GM12878 (cell line): Measurements from ENCODE around the gene CES4A. TPM values are rescaled to one million over a fixed set of nuclear protein-coding genes. Genes with fewer than 3 reads are reported as not detected.

Experiments used
- ATAC-seq: fragments of 200-7000 bp; cut with Tn5 transposase; 3 replicates; pipeline ENCODE4 v1.9.1; 2020; ENCODE audit warnings: mild to moderate bottlenecking, moderate library complexity
- BruUV-seq: library from RNA; stranded (reverse); fragments of 400-500 nt; replicated peaks from 2 replicates; lab custom pipeline; 2021; lab: Mats Ljungman, UMichigan
- CTCF ChIA-PET: fragments of 300-600 bp; sonication (Branson Sonifier 250); formaldehyde crosslinking; extraction: SDS; loops from one replicate; lab custom pipeline; 2021; ENCODE audit warnings: inconsistent platforms; lab: Yijun Ruan, JAX
- POLR2A ChIA-PET: fragments of 350-600 bp; formaldehyde crosslinking; extraction: SDS; loops from one replicate; lab custom pipeline; 2021; ENCODE audit warnings: inconsistent platforms; lab: Charles Lee
- RAD21 ChIA-PET: fragments of 300-600 bp; sonication (Branson Sonifier 250); formaldehyde crosslinking; loops from one replicate; lab custom pipeline; 2023; ENCODE audit warnings: antibody characterized with exemption; ENCODE audit not compliant: unreplicated experiment; lab: Charles Lee
- SMC1A ChIA-PET: fragments of 300-600 bp; sonication (Branson Sonifier 250); formaldehyde crosslinking; loops from one replicate; lab custom pipeline; 2023; ENCODE audit not compliant: unreplicated experiment, uncharacterized antibody; lab: Charles Lee
- DNase-seq: peaks from one replicate; pipeline ENCODE4 v3.0.0-alpha.2; 2011; ENCODE audit warnings: low read depth, low spot score
- FAIRE-seq: peaks from 3 replicates; lab custom pipeline; 2011; peaks lifted over from hg19 to GRCh38; lab: Jason Lieb, UNC
- H2AFZ ChIP-seq: 2 replicates; pipeline ENCODE4 v1.6.0; 2011; ENCODE audit warnings: low read depth, low read length, control low read depth; ENCODE audit not compliant: control insufficient read depth
- H3K27ac ChIP-seq: 2 replicates; pipeline ENCODE4 v1.5.1; 2011; ENCODE audit warnings: control low read depth; ENCODE audit not compliant: control insufficient read depth, insufficient read depth
- H3K27me3 ChIP-seq, 2 experiments: replicated peaks in 1 of 2; 2 replicates each; pipeline versions ENCODE4 v1.6.0 to v1.6.1; 2011; ENCODE audit warnings: low read length in 1 of 2; ENCODE audit not compliant: control insufficient read depth in 2 of 2, insufficient read depth in 2 of 2
- H3K36me3 ChIP-seq, 2 experiments: 2 replicates each; pipeline ENCODE4 v1.5.1; 2011; ENCODE audit warnings: low read length in 1 of 2; ENCODE audit not compliant: control insufficient read depth in 2 of 2, insufficient read depth in 2 of 2
- H3K4me1 ChIP-seq: 2 replicates; pipeline ENCODE4 v1.6.1; 2011; ENCODE audit warnings: mild to moderate bottlenecking, low read length, moderate library complexity, mixed read lengths; ENCODE audit not compliant: control insufficient read depth, insufficient read depth
- H3K4me2 ChIP-seq: 2 replicates; pipeline ENCODE4 v1.6.0; 2011; ENCODE audit warnings: control low read depth; ENCODE audit not compliant: control insufficient read depth, insufficient read depth
- H3K4me3 ChIP-seq: fragments of 200-600 bp; sonication (generic); 2 replicates; pipeline ENCODE4 v1.5.1; 2016
- H3K79me2 ChIP-seq: 2 replicates; pipeline ENCODE4 v1.6.0; 2011; ENCODE audit warnings: low read length; ENCODE audit not compliant: control insufficient read depth, insufficient read depth
- H3K9ac ChIP-seq: 2 replicates; pipeline ENCODE4 v1.8.0; 2011; ENCODE audit warnings: low read length, control low read depth, mixed read lengths; ENCODE audit not compliant: control insufficient read depth, insufficient read depth
- H3K9me3 ChIP-seq: replicated peaks from 3 replicates; pipeline ENCODE4 v1.5.1; 2011; ENCODE audit warnings: mild to moderate bottlenecking, low read length; ENCODE audit not compliant: control insufficient read depth, insufficient read depth
- H4K20me1 ChIP-seq: 2 replicates; pipeline ENCODE4 v1.6.0; 2011; ENCODE audit not compliant: control insufficient read depth, insufficient read depth
- BHLHE40 ChIP-seq, 2 experiments: fragments of 450-650 bp in 1 of 2; IDR thresholded peaks; 2 replicates each; pipeline ENCODE4 v1.6.1; 2011 to 2017; ENCODE audit warnings: low read depth in 2 of 2, borderline replicate concordance in 1 of 2, improper control_type of control experiment in 1 of 2, low read length in 1 of 2, mild to moderate bottlenecking in 1 of 2
- DPF2 ChIP-seq: fragments of 450-650 bp; IDR thresholded peaks from 2 replicates; pipeline ENCODE4 v1.6.1; 2017; ENCODE audit warnings: mild to moderate bottlenecking
- EGR1 ChIP-seq, 2 experiments: IDR thresholded peaks; 1 replicate in 1 of 2; 2 replicates in 1 of 2; pipeline ENCODE4 v1.6.1; 2011 to 2012; ENCODE audit warnings: low read depth in 2 of 2, low read length in 2 of 2, borderline replicate concordance in 1 of 2, mild to moderate bottlenecking in 1 of 2, moderate library complexity in 1 of 2
- FOS ChIP-seq: IDR thresholded peaks from 3 replicates; pipeline ENCODE4 v1.6.1; 2011; ENCODE audit warnings: borderline replicate concordance; ENCODE audit not compliant: insufficient read length; ENCODE audit errors: extremely low read depth
- GABPA ChIP-seq: IDR thresholded peaks from 2 replicates; pipeline ENCODE4 v1.6.1; 2014; ENCODE audit warnings: antibody characterized with exemption, low read depth, mild to moderate bottlenecking, inconsistent platforms
- GATAD2B ChIP-seq: fragments of 450-650 bp; conservative IDR thresholded peaks from 2 replicates; pipeline ENCODE4 v1.6.1; 2017; ENCODE audit warnings: low read depth, mild to moderate bottlenecking, moderate library complexity
- HDGF ChIP-seq: fragments of 450-650 bp; IDR thresholded peaks from 2 replicates; pipeline ENCODE4 v1.6.1; 2016; ENCODE audit warnings: antibody characterized with exemption
- IKZF1 ChIP-seq: fragments of 450-650 bp; conservative IDR thresholded peaks from 2 replicates; pipeline ENCODE4 v1.6.1; 2017; ENCODE audit warnings: antibody characterized with exemption, mild to moderate bottlenecking
- LARP7 ChIP-seq: fragments of 450-650 bp; IDR thresholded peaks from 2 replicates; pipeline ENCODE4 v1.6.1; 2017; ENCODE audit warnings: mild to moderate bottlenecking
- MEF2B ChIP-seq: fragments of 450-650 bp; IDR thresholded peaks from 2 replicates; pipeline ENCODE4 v1.6.1; 2018; ENCODE audit warnings: mild to moderate bottlenecking, moderate library complexity; ENCODE audit not compliant: partially characterized antibody, poor library complexity, severe bottlenecking
- NFYB ChIP-seq: IDR thresholded peaks from 2 replicates; pipeline ENCODE4 v1.6.1; 2011; ENCODE audit warnings: low read depth, mild to moderate bottlenecking, low read length, improper control_type of control experiment, moderate library complexity; ENCODE audit not compliant: insufficient read depth
- NR2C1 ChIP-seq: fragments of 450-650 bp; IDR thresholded peaks from 2 replicates; pipeline ENCODE4 v1.6.1; 2017; ENCODE audit warnings: antibody characterized with exemption, mild to moderate bottlenecking, moderate library complexity
- POLR2A ChIP-seq: IDR thresholded peaks from 2 replicates; pipeline ENCODE4 v1.6.1; 2011; ENCODE audit warnings: low read depth, mild to moderate bottlenecking, low read length
- RAD21 ChIP-seq: IDR thresholded peaks from 2 replicates; pipeline ENCODE4 v1.6.1; 2011; ENCODE audit warnings: mild to moderate bottlenecking, low read depth, low read length, moderate library complexity; ENCODE audit not compliant: insufficient read depth
- SIN3A ChIP-seq: IDR thresholded peaks from 2 replicates; pipeline ENCODE4 v1.6.1; 2012; ENCODE audit warnings: low read depth, low read length, improper control_type of control experiment
- SMARCA5 ChIP-seq: fragments of 450-650 bp; IDR thresholded peaks from 2 replicates; pipeline ENCODE4 v1.6.1; 2017; ENCODE audit warnings: mild to moderate bottlenecking
- SREBF2 ChIP-seq: IDR thresholded peaks from 2 replicates; pipeline ENCODE4 v1.6.1; 2012; ENCODE audit warnings: mild to moderate bottlenecking, low read length
- TBL1XR1 ChIP-seq: IDR thresholded peaks from 2 replicates; pipeline ENCODE4 v1.6.1; 2012; ENCODE audit warnings: low read depth, low read length, improper control_type of control experiment
- TCF12 ChIP-seq: IDR thresholded peaks from 2 replicates; pipeline ENCODE4 v1.6.1; 2011; ENCODE audit warnings: low read depth, mild to moderate bottlenecking, low read length
- ZNF217 ChIP-seq: fragments of 450-650 bp; IDR thresholded peaks from 2 replicates; pipeline ENCODE4 v1.6.1; 2017; ENCODE audit warnings: antibody characterized with exemption, mild to moderate bottlenecking
- ZNF24 ChIP-seq: fragments of 450-650 bp; IDR thresholded peaks from 2 replicates; pipeline ENCODE4 v1.6.1; 2017; ENCODE audit warnings: antibody characterized with exemption, mild to moderate bottlenecking
- ZNF274 ChIP-seq: IDR thresholded peaks from one replicate; pipeline ENCODE4 v1.8.0; 2011; ENCODE audit not compliant: insufficient read length, insufficient read depth
- WGBS: methylation state at CpG from one replicate; pipeline ENCODE4 v1.1.6; 2016; ENCODE audit warnings: low lambda C conversion rate; ENCODE audit not compliant: insufficient replicate concordance, insufficient coverage; ENCODE audit errors: missing lambda C conversion rate; 5-methylcytosine and 5-hydroxymethylcytosine counted together
- in situ Hi-C: fragments of 300-500 bp; cut with MboI; formaldehyde crosslinking; loops from 9 replicates; pipeline ENCODE4 v1.14.3; 2018; ENCODE audit warnings: mixed read lengths
- intact Hi-C: fragments of 100-400 bp; cut with micrococcal nuclease; formaldehyde crosslinking; loops from one replicate; pipeline ENCODE4 v1.14.2; 2022; ENCODE audit not compliant: unreplicated experiment
- polyA plus RNA-seq, 11 experiments: library from polyadenylated mRNA; depleted of rRNA in 4 of 11; unstranded in 6 of 11; stranded (reverse) in 5 of 11; fragments of >200 nt; fragmentation: Nextera tagmentation in 4 of 11; fragmentation: Illumina TruSeq in 1 of 11; extraction: Ambion mirVana in 4 of 11; extraction: Trizol in 1 of 11; gene quantifications; 1 replicate in 1 of 11; 2 replicates in 10 of 11; pipeline versions ENCODE4 v1.2.1 to v1.2.3, GENCODE V29; 2011 to 2016; ENCODE audit warnings: inconsistent platforms in 2 of 11, missing spikeins in 2 of 11, low read depth in 1 of 11
- total RNA-seq, 4 experiments: library from RNA; depleted of rRNA in 3 of 4; stranded (reverse); fragments of >200 nt in 3 of 4; fragmentation: Illumina TruSeq in 1 of 4; extraction: Trizol in 1 of 4; gene quantifications; 2 replicates each; pipeline versions ENCODE4 v1.2.1 to v1.2.3, GENCODE V29; 2013 to 2021
- TF ChIP-seq, protein P1 (sequence below): fragments of 450-650 bp; conservative IDR thresholded peaks from 2 replicates; pipeline ENCODE4 v1.6.1; 2017; ENCODE audit warnings: mild to moderate bottlenecking, moderate library complexity

Gene CES4A
- total and polyA plus RNA-seq, 10 of the 15 experiments (the other 5 are each of a cell fraction or from before 2014, with no cell fraction given): 0.05 to 5.0 (median 2.1) TPM

DNA sequence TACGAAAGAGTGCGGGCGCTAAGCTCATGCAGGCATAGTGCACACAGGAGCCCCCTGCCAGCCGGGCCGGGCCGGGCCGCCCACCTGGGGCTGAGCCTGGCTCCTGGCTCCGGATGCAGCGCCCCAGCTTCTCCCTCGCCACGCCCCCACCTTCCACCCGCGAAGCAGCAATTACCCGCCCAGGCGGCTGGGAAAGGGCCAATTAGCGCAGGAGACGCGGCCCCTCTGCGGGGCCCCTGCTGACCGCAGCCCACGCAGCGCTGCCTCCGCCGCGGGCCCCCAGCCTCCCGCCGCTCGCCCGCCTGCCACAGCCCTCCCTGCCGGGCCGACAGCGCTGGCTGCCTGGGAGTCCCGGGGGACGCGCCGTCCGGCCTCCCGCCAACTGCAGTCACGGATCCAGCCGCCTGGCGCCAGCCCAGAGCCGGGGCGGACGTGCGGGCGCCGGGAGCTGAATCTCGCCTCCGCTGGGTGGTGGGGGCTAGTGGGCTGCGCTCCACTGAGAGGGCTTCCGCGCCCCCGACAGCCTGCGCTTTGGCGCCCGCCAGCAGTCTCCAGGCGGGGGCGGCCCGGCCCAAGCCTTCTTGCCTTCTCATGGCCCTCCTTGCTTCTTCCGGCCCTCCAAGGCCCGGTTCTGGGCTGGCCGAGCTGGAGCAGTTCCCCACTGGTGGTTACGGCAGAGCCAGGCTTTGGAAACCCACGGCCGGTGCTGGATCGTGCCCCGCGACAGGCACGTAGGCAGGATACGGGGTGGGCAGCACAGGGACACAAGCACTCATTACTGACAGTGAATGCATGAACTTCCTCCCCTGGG lies 25.6 kb downstream of the CES4A start:
- SMC1A ChIA-PET: interaction anchor here (0.6 to 2.5 kb wide), 9 partner anchors 10 to 145 kb away, joined by 3 to 12 read pairs (median 4); no protein-coding TSS in a partner anchor
- Histone ChIP-seq H3K27me3 (peaks cover 0 to 2% of the 10 kb centered on the region in 2 experiments; a peak in 3 of 4 replicates), H3K79me2 (no peaks in the 10 kb centered on the region), H3K9ac (peak overlapping the region; percentile 28), H3K4me1 (peaks cover 13% of the 10 kb centered on the region; the same call in 1 of the 2 replicates), H2AFZ (peak overlapping the region; percentile 78), H4K20me1 (no peaks in the 10 kb centered on the region), H3K36me3 (no peaks in the 10 kb centered on the region), H3K4me2 (peak overlapping the region; percentile 88), H3K27ac (no peak overlapping the region), H3K4me3 (peak overlapping the region; percentile 68), H3K9me3 (no peaks in the 10 kb centered on the region)
- no peak for FAIRE-seq
- 3% methylated on average over 70 of the region's 70 CpGs for WGBS
- intact Hi-C loops: loop anchor here (5.0 to 10.0 kb wide), 2 partner anchors 37 to 59 kb away; no protein-coding TSS in a partner anchor
- no TSS peak for BruUV-seq
- RAD21 ChIA-PET: interaction anchor here (0.7 to 1.8 kb wide), 9 partner anchors 14 to 144 kb away, joined by 3 to 8 read pairs (median 3); no protein-coding TSS in a partner anchor
- no peak for DNase-seq
- CTCF ChIA-PET: interaction anchor here (1.1 to 12.3 kb wide), 10 partner anchors 30 to 142 kb away, joined by 3 to 205 read pairs (median 4); no protein-coding TSS in a partner anchor
- peak; percentile 75 for ATAC-seq
- in situ Hi-C loops: no loop called here
- POLR2A ChIA-PET: interaction anchor here (0.6 to 2.1 kb wide), 4 partner anchors 15 to 172 kb away, joined by 3 to 7 read pairs (median 4); partner anchors contain the start of gene CBFB
- TF ChIP-seq FOS (no peak), ZNF274 (no peak), EGR1 (IDR thresholded peaks at IDR 0.05; ENCODE audit: borderline replicate concordance in 1 of 2, low read depth in 2 of 2, low read length in 2 of 2) (peak in 1 of 2 experiments; percentile 58; a peak in 1 of 3 replicates), ZNF24 (0 out of 2 replicates have a peak, but pooled peaks have one; percentile 41), NR2C1 (no peak), HDGF (no peak), TCF12 (0 out of 2 replicates have a peak, but pooled peaks have one; percentile 6), NFYB (no peak), LARP7 (peak; percentile 82), IKZF1 (peak; percentile 94), DPF2 (peak; percentile 87; the same call in 1 of the 2 replicates), POLR2A (0 out of 2 replicates have a peak, but pooled peaks have one; percentile 33), BHLHE40 (IDR thresholded peaks at IDR 0.05; ENCODE audit: borderline replicate concordance in 1 of 2, low read depth in 2 of 2, low read length in 1 of 2) (peak in 1 of 2 experiments; percentile 70; a peak in 2 of 4 replicates), GABPA (no peak), TBL1XR1 (no peak), ZNF217 (0 out of 2 replicates have a peak, but pooled peaks have one; percentile 33), GATAD2B (peak; percentile 94), SREBF2 (no peak), SIN3A (no peak), SMARCA5 (peak; percentile 25; the same call in 1 of the 2 replicates), RAD21 (0 out of 2 replicates have a peak, but pooled peaks have one; percentile 7), MEF2B (peak; percentile 80)
- TF ChIP-seq, protein P1, sequence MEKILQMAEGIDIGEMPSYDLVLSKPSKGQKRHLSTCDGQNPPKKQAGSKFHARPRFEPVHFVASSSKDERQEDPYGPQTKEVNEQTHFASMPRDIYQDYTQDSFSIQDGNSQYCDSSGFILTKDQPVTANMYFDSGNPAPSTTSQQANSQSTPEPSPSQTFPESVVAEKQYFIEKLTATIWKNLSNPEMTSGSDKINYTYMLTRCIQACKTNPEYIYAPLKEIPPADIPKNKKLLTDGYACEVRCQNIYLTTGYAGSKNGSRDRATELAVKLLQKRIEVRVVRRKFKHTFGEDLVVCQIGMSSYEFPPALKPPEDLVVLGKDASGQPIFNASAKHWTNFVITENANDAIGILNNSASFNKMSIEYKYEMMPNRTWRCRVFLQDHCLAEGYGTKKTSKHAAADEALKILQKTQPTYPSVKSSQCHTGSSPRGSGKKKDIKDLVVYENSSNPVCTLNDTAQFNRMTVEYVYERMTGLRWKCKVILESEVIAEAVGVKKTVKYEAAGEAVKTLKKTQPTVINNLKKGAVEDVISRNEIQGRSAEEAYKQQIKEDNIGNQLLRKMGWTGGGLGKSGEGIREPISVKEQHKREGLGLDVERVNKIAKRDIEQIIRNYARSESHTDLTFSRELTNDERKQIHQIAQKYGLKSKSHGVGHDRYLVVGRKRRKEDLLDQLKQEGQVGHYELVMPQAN: 0 out of 2 replicates have a peak, but pooled peaks have one; percentile 32
